Measurements from ENCODE around the gene DIS3L2.

- no peak for TF ChIP-seq CTCF (IDR thresholded peaks at IDR 0.05)
- TF ChIP-seq ZFX (IDR thresholded peaks at IDR 0.05; ENCODE audit: borderline replicate concordance): no peak
Measured at GRCh38 chr2:232382331-232383225, 421.1 kb downstream of the DIS3L2 start.
